Motor neuron (in vitro differentiated cells): ENCODE data around the gene TREM1. TPM values are rescaled to one million over a fixed set of nuclear protein-coding genes. Genes with fewer than 3 reads are reported as not detected.

Source experiments
- ATAC-seq, 8 experiments: fragments of 200-7000 bp; cut with Tn5 transposase; replicated peaks in 6 of 8; 2 replicates each; pipeline ENCODE4 v1.8.0; 2021; ENCODE audit warnings: mild to moderate bottlenecking in 8 of 8, moderate library complexity in 8 of 8
- H3K27ac ChIP-seq, 2 donors: fragments of 250-450 bp; sonication (Bioruptor Pico); 2 replicates each; pipeline ENCODE4 v1.9.0; 2021; ENCODE audit warnings: antibody characterized with exemption in 2 of 2, mild to moderate bottlenecking in 2 of 2, moderate library complexity in 1 of 2
- H3K4me1 ChIP-seq, 2 donors: fragments of 250-450 bp; sonication (Bioruptor Pico); replicated peaks in 1 of 2; 2 replicates each; pipeline ENCODE4 v1.6.1; 2021; ENCODE audit warnings: antibody characterized with exemption in 2 of 2, mild to moderate bottlenecking in 2 of 2, moderate library complexity in 1 of 2
- H3K4me3 ChIP-seq, 5 donors: fragments of 250-450 bp; sonication (Bioruptor Pico); 2 replicates each; pipeline ENCODE4 v1.9.0; 2021; ENCODE audit warnings: antibody characterized with exemption in 5 of 5, mild to moderate bottlenecking in 5 of 5, moderate library complexity in 4 of 5
- WGBS, 10 experiments: fragments of 450-650 bp; shearing (Covaris generic); methylation state at CpG; one replicate each; pipeline ENCODE4 v1.0.0; 2022; 5-methylcytosine and 5-hydroxymethylcytosine counted together
- in situ Hi-C, 9 experiments: fragments of 400-800 bp; cut with MboI; loops; one replicate each; pipeline ENCODE4 v1.15.0; 2021; ENCODE audit warnings: low sequenced_read_pairs in 9 of 9, low pct_unique_long_range_greater_than_20kb in 2 of 9; ENCODE audit not compliant: unreplicated experiment in 9 of 9
- total RNA-seq, 8 experiments: library from RNA; unstranded; fragments of 300-600 nt; gene quantifications; 2 replicates each; pipeline versions ENCODE4 v1.2.3 to v1.2.4, GENCODE V29; 2022

Gene TREM1
- total RNA-seq, 8 experiments from 2014 or later, result 0.17 to 2.1 (median 0.82) TPM; not detected in 2

GRCh38 chr6:41269166-41269565 is 17.3 kb downstream of the TREM1 start:
- ATAC-seq, result no peak
- no peak overlapping the region for H3K4me3 ChIP-seq
- in situ Hi-C loops, result no loop called here
- WGBS, 10 experiments, result 18 to 86% (median 60%) methylated on average over 1 to 2 of the region's 2 CpGs; no CpG with 5 or more reads in 1 of the 10 experiments
- no peaks in the 10 kb centered on the region for H3K4me1 ChIP-seq
- H3K27ac ChIP-seq, result no peak overlapping the region

DNA sequence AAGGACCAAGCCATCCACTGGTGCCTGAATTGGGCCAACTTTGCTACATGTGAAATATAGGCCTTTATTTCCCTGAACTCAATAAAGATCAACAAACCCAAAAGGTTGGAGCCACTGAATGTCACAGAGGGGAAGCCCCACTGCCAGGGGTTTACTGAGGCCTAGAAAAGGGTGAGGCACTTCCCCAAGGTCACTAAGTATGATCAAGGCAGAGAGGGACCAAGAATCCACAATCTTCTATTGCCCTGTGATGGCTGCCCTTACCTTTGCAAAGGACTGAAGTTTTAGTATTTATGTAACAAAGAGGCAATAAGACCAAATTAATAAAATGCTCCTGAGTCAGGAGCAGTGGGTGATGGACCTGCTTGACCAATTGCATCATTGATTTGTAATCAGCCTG is 18.0 kb downstream of the TREM1 start:
- no peak overlapping the region for H3K4me3 ChIP-seq
- no peaks in the 10 kb centered on the region for H3K4me1 ChIP-seq
- ATAC-seq, result no peak
- no peak overlapping the region for H3K27ac ChIP-seq
- in situ Hi-C loops, result no loop called here

DNA sequence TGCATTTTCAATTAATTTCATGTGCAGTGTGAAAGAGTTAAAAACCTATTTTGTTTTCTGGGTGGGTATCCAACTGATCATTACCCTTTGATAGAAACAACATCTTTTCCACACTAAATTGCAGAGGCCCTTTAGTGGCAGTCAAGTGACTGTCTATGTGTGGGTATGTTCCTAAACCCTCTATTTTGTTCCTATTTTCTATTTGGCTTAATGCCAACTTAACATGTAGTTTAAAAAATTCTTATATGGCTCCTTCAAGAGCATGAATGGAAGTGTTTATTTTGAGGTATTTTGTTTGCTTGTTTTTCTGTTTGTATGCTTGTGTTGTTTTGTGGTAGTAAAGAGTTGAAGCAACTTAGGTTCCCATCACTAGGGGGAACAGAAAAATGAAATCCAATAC is 19.9 kb downstream of the TREM1 start:
- H3K27ac ChIP-seq, result no peak overlapping the region
- H3K4me3 ChIP-seq, result no peak overlapping the region
- ATAC-seq, result no peak
- in situ Hi-C loops, result no loop called here
- H3K4me1 ChIP-seq, result no peaks in the 10 kb centered on the region

DNA sequence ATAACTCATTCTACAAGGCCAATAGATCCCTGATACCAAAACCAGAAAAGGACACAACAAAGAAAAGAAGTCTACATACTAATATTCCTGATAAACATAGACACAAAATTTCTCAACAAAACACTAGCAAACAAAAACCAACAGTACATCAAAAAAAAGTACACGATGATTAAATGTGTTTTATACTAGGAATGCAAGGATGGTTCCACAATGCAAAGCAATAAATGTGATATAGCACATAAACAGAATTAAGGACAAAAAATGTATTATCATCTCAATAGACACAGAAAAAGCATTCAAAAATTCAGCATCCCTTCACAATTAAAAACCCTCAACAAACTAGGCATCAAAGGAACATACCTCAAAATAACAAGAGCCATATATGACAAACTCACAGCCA is 23.2 kb downstream of the TREM1 start:
- Histone ChIP-seq H3K4me1 (no peaks in the 10 kb centered on the region), H3K27ac (no peak overlapping the region), H3K4me3 (no peak overlapping the region)
- ATAC-seq, result no peak
- in situ Hi-C loops, result no loop called here
- 45 to 100% (median 89%) methylated on average over 1 of the region's 1 CpG; no CpG with 5 or more reads in 2 of the 10 experiments for WGBS, 10 experiments

GRCh38 chr6:41262401-41262800 is 24.1 kb downstream of the TREM1 start:
- ATAC-seq, result no peak
- no peak overlapping the region for H3K27ac ChIP-seq
- no peak overlapping the region for H3K4me3 ChIP-seq
- in situ Hi-C loops, result no loop called here
- WGBS, 10 experiments, result 0 to 92% (median 39%) methylated on average over 1 to 2 of the region's 2 CpGs
- H3K4me1 ChIP-seq, result no peaks in the 10 kb centered on the region

GRCh38 chr6:41258196-41258493 is 28.3 kb downstream of the TREM1 start:
- Histone ChIP-seq H3K4me3 (no peak overlapping the region), H3K4me1 (peaks cover 0 to 3% of the 10 kb centered on the region in 2 donors), H3K27ac (no peak overlapping the region)
- no peak for ATAC-seq
- 60 to 80% (median 80%) methylated on average over 1 of the region's 1 CpG; no CpG with 5 or more reads in 7 of the 10 experiments for WGBS, 10 experiments
- in situ Hi-C loops, result no loop called here

- peak in 1 of 8 experiments; percentile 60 for ATAC-seq
- WGBS, 10 experiments, result 0 to 83% (median 48%) methylated on average over 1 to 2 of the region's 2 CpGs
- H3K4me3 ChIP-seq, result no peak overlapping the region
- H3K4me1 ChIP-seq, result peaks cover 0 to 3% of the 10 kb centered on the region in 2 donors
- in situ Hi-C loops, result no loop called here
- H3K27ac ChIP-seq, result no peak overlapping the region
Measured at GRCh38 chr6:41257369-41258195, 28.9 kb downstream of the TREM1 start.

DNA sequence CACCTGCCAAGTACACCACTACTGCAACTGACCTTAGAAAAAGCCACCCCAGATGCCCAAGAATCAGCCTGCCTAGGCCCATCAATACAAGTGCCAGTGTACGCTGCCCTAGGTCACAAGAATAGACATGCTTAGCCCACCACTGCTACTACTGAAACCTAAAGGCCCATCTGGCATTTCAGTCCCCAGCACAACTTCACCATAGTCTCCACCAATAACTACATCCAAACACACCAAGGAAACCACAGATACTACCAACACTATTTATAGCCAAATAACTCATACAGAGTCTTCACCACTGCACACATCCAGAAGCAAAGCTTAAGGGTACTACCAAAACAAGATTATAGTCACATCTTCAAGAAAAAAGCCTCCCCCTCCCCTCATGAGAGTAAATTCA is 30.1 kb downstream of the TREM1 start:
- H3K4me3 ChIP-seq, result no peak overlapping the region
- in situ Hi-C loops, result no loop called here
- ATAC-seq, result no peak
- WGBS, 10 experiments, result 100% methylated on average over 1 of the region's 1 CpG; no CpG with 5 or more reads in 9 of the 10 experiments
- H3K4me1 ChIP-seq, result peaks cover 0 to 3% of the 10 kb centered on the region in 2 donors
- no peak overlapping the region for H3K27ac ChIP-seq

GRCh38 chr6:41255638-41256246 is 30.7 kb downstream of the TREM1 start:
- WGBS, 10 experiments, result 0 to 80% (median 50%) methylated on average over 1 to 2 of the region's 5 CpGs; no CpG with 5 or more reads in 5 of the 10 experiments
- ATAC-seq, result no peak
- in situ Hi-C loops, result no loop called here
- H3K27ac ChIP-seq, result no peak overlapping the region
- peaks cover 0 to 3% of the 10 kb centered on the region in 2 donors for H3K4me1 ChIP-seq
- H3K4me3 ChIP-seq, result no peak overlapping the region

DNA sequence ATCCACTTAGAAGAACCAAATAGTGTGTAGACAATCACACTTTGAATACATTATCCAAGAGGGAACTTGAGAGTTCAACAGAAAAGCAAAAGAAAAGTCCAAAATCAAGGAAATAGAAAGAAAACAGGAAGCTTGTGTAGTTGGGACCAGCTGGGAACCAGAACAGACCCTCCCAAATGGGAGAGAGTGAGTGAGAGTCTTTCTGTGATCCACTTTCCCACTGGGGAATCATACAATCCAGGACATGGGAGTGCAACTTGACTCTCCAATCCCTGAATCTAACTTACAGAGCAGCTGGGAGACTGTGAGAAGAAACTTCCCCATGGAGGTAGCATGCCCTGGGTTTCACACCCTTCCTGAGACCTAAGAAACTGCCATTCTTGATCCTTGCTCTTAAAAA is 31.4 kb downstream of the TREM1 start:
- no peak for ATAC-seq
- no peak overlapping the region for H3K4me3 ChIP-seq
- no peak overlapping the region for H3K27ac ChIP-seq
- in situ Hi-C loops, result no loop called here
- peaks cover 0 to 3% of the 10 kb centered on the region in 2 donors for H3K4me1 ChIP-seq

DNA sequence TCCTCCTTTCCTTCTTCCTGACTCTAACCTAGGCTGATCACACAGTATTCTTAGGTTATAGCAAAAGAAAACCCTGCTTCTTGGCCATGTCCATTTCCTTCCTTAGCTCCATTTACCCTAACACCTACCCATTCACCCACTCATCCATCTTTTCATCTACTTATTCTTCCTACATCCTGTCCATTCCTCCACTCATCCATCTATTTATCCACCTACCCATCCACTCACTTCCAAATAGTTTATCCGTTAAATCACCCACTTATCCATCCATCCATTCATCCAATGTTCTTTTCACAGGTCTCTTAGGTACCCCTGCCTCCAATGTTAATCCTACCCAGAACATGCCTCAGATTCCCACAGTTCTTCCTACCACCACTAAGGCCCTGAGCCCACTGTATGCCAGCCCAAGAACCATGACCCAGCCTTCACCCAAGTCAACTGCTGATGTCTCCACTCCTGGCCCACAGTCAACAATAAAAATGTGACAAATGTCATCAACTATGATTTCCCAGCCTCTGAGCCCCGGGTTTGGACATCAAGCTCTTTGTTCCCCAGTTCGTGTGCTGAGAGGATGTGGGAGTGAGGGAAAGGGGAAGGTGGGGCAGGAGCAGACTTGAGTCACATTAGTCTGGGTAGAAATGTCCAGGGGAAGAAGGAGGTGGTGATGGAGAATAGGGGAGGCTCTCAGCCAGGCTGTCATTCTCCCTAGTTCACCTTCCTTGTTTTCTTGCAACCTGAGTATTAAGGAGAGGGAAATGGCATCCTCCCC is 33.9 kb downstream of the TREM1 start:
- peaks cover 0 to 3% of the 10 kb centered on the region in 2 donors for H3K4me1 ChIP-seq
- 0 to 91% (median 61%) methylated on average over 1 to 3 of the region's 3 CpGs; no CpG with 5 or more reads in 2 of the 10 experiments for WGBS, 10 experiments
- in situ Hi-C loops, result no loop called here
- H3K4me3 ChIP-seq, result no peak overlapping the region
- no peak for ATAC-seq
- H3K27ac ChIP-seq, result no peak overlapping the region

- WGBS, 10 experiments, result 0 to 87% (median 38%) methylated on average over 1 to 6 of the region's 7 CpGs; no CpG with 5 or more reads in 2 of the 10 experiments
- Histone ChIP-seq H3K4me3 (no peak overlapping the region), H3K27ac (no peak overlapping the region), H3K4me1 (no peaks in the 10 kb centered on the region)
- no peak for ATAC-seq
- in situ Hi-C loops, result no loop called here
Measured at GRCh38 chr6:41247882-41248705, 38.4 kb downstream of the TREM1 start.
